Adrenal gland (tissue), 12 donors: ENCODE data around the gene GCN1. TPM values are rescaled to one million over a fixed set of nuclear protein-coding genes. Genes with fewer than 3 reads are reported as not detected.
"Not testable (repeated sequence)": the region's sequence is repeated elsewhere in the genome, so short reads cannot be mapped to it uniquely, and the experiment has no call there.

Experiments
- DNase-seq, 7 donors: peaks; one replicate each; pipeline ENCODE4 v3.0.0-alpha.2; 2019 to 2020
- H3K27ac ChIP-seq, 5 donors: fragments of 200-600 bp; sonication (generic) in 4 of 5; 1 replicate in 3 of 5; 2 replicates in 2 of 5; pipeline versions ENCODE4 v1.5.1 to v1.8.0; 2016 to 2020; ENCODE audit warnings: mild to moderate bottlenecking in 1 of 5
- H3K27me3 ChIP-seq: fragments of 200-600 bp; 2 replicates; pipeline ENCODE4 v1.8.0; 2021
- H3K36me3 ChIP-seq, 2 donors: fragments of 200-600 bp; replicated peaks in 1 of 2; 1 replicate in 1 of 2; 2 replicates in 1 of 2; pipeline versions ENCODE4 v1.5.1 to v1.8.0; 2018 to 2022
- H3K4me1 ChIP-seq, 2 donors: fragments of 200-600 bp; replicated peaks in 1 of 2; 1 replicate in 1 of 2; 2 replicates in 1 of 2; pipeline versions ENCODE4 v1.5.1 to v1.8.0; 2018 to 2021
- H3K4me3 ChIP-seq, 4 donors: fragments of 200-600 bp; sonication (generic) in 3 of 4; one replicate each; pipeline ENCODE4 v1.5.1; 2016 to 2018
- H3K9me3 ChIP-seq, 3 donors: fragments of 200-600 bp; sonication (generic) in 1 of 3; replicated peaks in 1 of 3; 1 replicate in 2 of 3; 2 replicates in 1 of 3; pipeline versions ENCODE4 v1.5.1 to v1.8.0; 2016 to 2021
- CTCF ChIP-seq, 6 experiments: fragments of 450-650 bp in 4 of 6; fragments of 200-600 bp in 2 of 6; sonication (generic) in 1 of 6; IDR thresholded peaks; 1 replicate in 5 of 6; 2 replicates in 1 of 6; pipeline versions ENCODE4 v1.5.1 to v1.8.0; 2016 to 2021; ENCODE audit warnings: antibody characterized with exemption in 6 of 6, mild to moderate bottlenecking in 2 of 6, moderate library complexity in 1 of 6
- POLR2A ChIP-seq, 2 donors: fragments of 450-650 bp; IDR thresholded peaks; one replicate each; pipeline ENCODE4 v1.6.1; 2017; ENCODE audit warnings: antibody characterized with exemption in 2 of 2, mild to moderate bottlenecking in 2 of 2, moderate library complexity in 1 of 2
- WGBS, 4 donors: extraction: QIAGEN DNeasy Blood & Tissue Kit in 2 of 4; methylation state at CpG; one replicate each; pipeline versions ENCODE4 v1.1.5 to v1.1.7; 2013 to 2017; 5-methylcytosine and 5-hydroxymethylcytosine counted together
- intact Hi-C, 2 donors: fragments of 100-400 bp; cut with DNase I; formaldehyde crosslinking; loops; one replicate each; pipeline versions ENCODE4 v1.14.1 to v1.15.0; 2022 to 2023
- polyA plus RNA-seq, 3 donors: library from polyadenylated mRNA; stranded (reverse); fragments of 200-250 nt in 2 of 3; fragments of 350-450 nt in 1 of 3; fragmentation: Illumina TruSeq in 1 of 3; extraction: RNeasy Lipid Tissue Mini Kit (QIAGEN cat#74804) in 1 of 3; gene quantifications; one replicate each; pipeline ENCODE4 v1.2.3, GENCODE V29; 2013 to 2014
- total RNA-seq, 9 donors: library from RNA; depleted of rRNA in 4 of 9; stranded (reverse); fragments of >200 nt in 4 of 9; fragments of 120-200 nt in 1 of 9; fragmentation: NEBNext Ultra II Directional in 1 of 9; extraction: Animal tissue kit (Norgen Biotek cat#: 25700) in 1 of 9; gene quantifications; one replicate each; pipeline versions ENCODE4 v1.1.0 to v1.2.4, GENCODE V29; 2013 to 2023
- donor health status: healthy with polysubstance abuse.
- donor health status: Bipolar disorder and iron deficiency.
- donor health status: DM: yes; HTN: yes; CAD: no.
- donor health status: DM: no; HTN: no; CAD: no.
- donor health status: DM: no; HTN: no; CAD: no.
- donor health status: DM: yes; HTN: yes; CAD: no.

The GCN1 gene
- total and polyA plus RNA-seq, 12 donors, result 22.0 to 98.5 (median 46.5) TPM

- TF ChIP-seq CTCF (IDR thresholded peaks at IDR 0.05) (no peak), POLR2A (IDR thresholded peaks at IDR 0.05) (no peak)
- DNase-seq, result peak in 2 of 7 donors; percentile 44 to 62
- intact Hi-C loops, result no loop called here
- Histone ChIP-seq H3K27ac (peak overlapping the region in 2 of 5 donors; percentile 86 to 89), H3K4me1 (peaks cover 28 to 74% of the 10 kb centered on the region in 2 donors), H3K36me3 (peaks cover 0 to 39% of the 10 kb centered on the region in 2 donors), H3K4me3 (no peak overlapping the region), H3K27me3 (no peaks in the 10 kb centered on the region), H3K9me3 (no peaks in the 10 kb centered on the region)
- 14 to 32% (median 22%) methylated on average over 1 of the region's 1 CpG for WGBS, 4 donors
These were observed 1.8 kb upstream of the GCN1 start for GRCh38 chr12:120196363-120196762.

GRCh38 chr12:120194226-120194533 is 335 bp downstream of the GCN1 start:
- intact Hi-C loops, result no loop called here
- Histone ChIP-seq H3K27ac (peak overlapping the region in 4 of 5 donors; percentile 81 to 91 (median 88)), H3K36me3 (peaks cover 0 to 50% of the 10 kb centered on the region in 2 donors), H3K4me3 (peak overlapping the region; percentile 54 to 81 (median 68)), H3K4me1 (peaks cover 21 to 62% of the 10 kb centered on the region in 2 donors), H3K9me3 (no peaks in the 10 kb centered on the region), H3K27me3 (no peaks in the 10 kb centered on the region)
- 0 to 2% (median 1%) methylated on average over 8 to 18 of the region's 18 CpGs for WGBS, 4 donors
- TF ChIP-seq POLR2A (IDR thresholded peaks at IDR 0.05) (no peak), CTCF (IDR thresholded peaks at IDR 0.05) (no peak)
- DNase-seq, result peak in 1 of 7 donors; percentile 28

GRCh38 chr12:120193286-120193685 is 1.2 kb downstream of the GCN1 start:
- WGBS, 4 donors, result 80 to 87% (median 85%) methylated on average over 8 of the region's 8 CpGs
- intact Hi-C loops, result not testable (repeated sequence)

GRCh38 chr12:120190985-120191480 is 3.5 kb downstream of the GCN1 start:
- TF ChIP-seq POLR2A (IDR thresholded peaks at IDR 0.05) (no peak), CTCF (IDR thresholded peaks at IDR 0.05) (no peak)
- intact Hi-C loops, result no loop called here
- H3K27me3 ChIP-seq, result no peaks in the 10 kb centered on the region
- H3K27ac ChIP-seq, result no peak overlapping the region
- 87 to 93% (median 87%) methylated on average over 7 of the region's 7 CpGs for WGBS, 4 donors
- H3K4me3 ChIP-seq, result no peak overlapping the region
- no peaks in the 10 kb centered on the region for H3K9me3 ChIP-seq
- peaks cover 21 to 35% of the 10 kb centered on the region in 2 donors for H3K4me1 ChIP-seq
- peaks cover 0 to 49% of the 10 kb centered on the region in 2 donors for H3K36me3 ChIP-seq
- DNase-seq, result no peak

More at GRCh38 chr12:120193286-120193685, 1.2 kb downstream of the GCN1 start:
- DNase-seq, H3K27me3 ChIP-seq, H3K9me3 ChIP-seq, H3K27ac ChIP-seq: not testable (repeated sequence)
- Histone ChIP-seq H3K4me3 (peak overlapping the region in 1 of 4 donors; percentile 81), H3K4me1 (peaks cover 21 to 53% of the 10 kb centered on the region in 2 donors), H3K36me3 (peaks cover 0 to 50% of the 10 kb centered on the region in 2 donors)

GRCh38 chr12:120190386-120190785 is 4.1 kb downstream of the GCN1 start:
- no peak for DNase-seq
- Histone ChIP-seq H3K27me3 (no peaks in the 10 kb centered on the region), H3K4me3 (no peak overlapping the region), H3K4me1 (peaks cover 15 to 29% of the 10 kb centered on the region in 2 donors), H3K36me3 (peaks cover 0 to 51% of the 10 kb centered on the region in 2 donors), H3K9me3 (no peaks in the 10 kb centered on the region), H3K27ac (no peak overlapping the region)
- no peak for TF ChIP-seq CTCF (IDR thresholded peaks at IDR 0.05)
- TF ChIP-seq POLR2A (IDR thresholded peaks at IDR 0.05), result no peak
- intact Hi-C loops, result no loop called here
- WGBS, 4 donors, result 90 to 94% (median 92%) methylated on average over 5 of the region's 5 CpGs
